NCI-H1048 (cell line): ENCODE measurements around the gene TRIM50.
"Not testable (repeated sequence)": the region's sequence is repeated elsewhere in the genome, so short reads cannot be mapped to it uniquely, and the experiment has no call there.

ENCODE experiments used
- DNase-seq: peaks from one replicate; lab custom pipeline; 2025; lab: John Stamatoyannopoulos, UW

The TRIM50 gene

DNA sequence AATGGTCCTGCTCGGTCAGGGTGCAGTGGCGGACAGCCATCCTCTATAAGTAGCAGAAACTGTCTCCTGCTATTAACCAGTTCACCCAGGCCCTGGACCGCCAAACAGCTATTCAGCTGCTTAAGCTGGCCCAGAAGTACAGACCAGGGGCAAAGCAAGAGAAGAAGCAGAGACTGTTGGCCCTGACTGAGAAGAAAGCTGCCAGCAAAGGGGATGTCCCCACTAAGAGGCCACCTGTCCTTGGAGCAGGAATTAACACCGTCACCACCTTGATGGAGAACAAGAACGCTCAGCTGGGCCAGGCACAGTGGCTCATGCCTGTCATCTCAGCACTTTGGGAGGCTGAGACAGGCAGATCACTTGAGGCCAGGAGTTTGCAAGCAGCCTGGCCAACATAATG lies 13.6 kb downstream of the TRIM50 start:
- no peak for DNase-seq

DNA sequence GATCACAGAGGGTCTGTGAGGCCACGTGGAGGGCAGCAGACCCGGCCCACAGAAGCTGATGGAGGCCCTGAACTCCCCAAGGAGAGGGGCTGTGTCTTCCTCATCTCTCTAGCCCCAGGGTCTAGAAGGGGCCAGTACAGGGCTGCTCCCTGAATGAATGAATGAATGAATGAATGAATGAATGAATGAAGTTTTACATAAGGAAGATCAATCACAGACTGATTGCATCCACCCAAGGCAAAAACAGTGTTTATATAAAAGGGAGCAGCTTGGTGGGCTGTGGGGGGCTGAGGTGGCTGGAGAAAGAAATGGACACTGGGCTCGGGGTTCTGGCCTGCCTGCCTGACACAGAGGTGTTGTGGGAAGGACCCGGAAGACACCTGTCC lies 14.4 kb downstream of the TRIM50 start:
- DNase-seq, result no peak

GRCh38 chr7:73312831-73313520 lies 14.9 kb downstream of the TRIM50 start:
- no peak for DNase-seq

GRCh38 chr7:73311421-73311820 lies 16.5 kb downstream of the TRIM50 start:
- not testable (repeated sequence) for DNase-seq

- peak; percentile 42 for DNase-seq
Measured at GRCh38 chr7:73308665-73309214, 19.1 kb downstream of the TRIM50 start, which contains the start of gene NSUN5. Gene NSUN5, minus strand, starts transcription at chr7:73308826. Its CDS starts 36 bp downstream, at chr7:73308790.

GRCh38 chr7:73308074-73308664 lies 19.7 kb downstream of the TRIM50 start:
- DNase-seq, result no peak

DNA sequence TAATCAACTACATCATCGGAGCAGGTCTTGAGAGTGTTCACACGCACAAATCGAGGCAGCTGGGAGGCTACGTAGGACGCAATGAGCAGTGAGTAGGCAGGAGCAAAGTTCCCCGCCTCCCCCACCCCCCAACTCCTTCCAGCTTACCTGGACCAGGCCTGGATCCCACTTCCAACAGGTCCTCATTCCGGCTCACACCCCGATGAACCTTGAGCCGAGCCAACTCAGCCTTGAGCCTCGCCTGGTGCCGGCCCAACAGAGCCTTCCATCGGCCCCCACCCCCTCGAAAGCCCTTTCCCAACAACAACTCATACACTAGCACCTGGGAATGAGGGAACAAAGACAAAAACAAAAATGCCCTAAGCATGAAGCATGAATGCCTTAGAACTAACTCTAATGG lies 20.4 kb downstream of the TRIM50 start:
- DNase-seq, result no peak

GRCh38 chr7:73304612-73305387 lies 23.1 kb downstream of the TRIM50 start:
- not testable (repeated sequence) for DNase-seq

DNA sequence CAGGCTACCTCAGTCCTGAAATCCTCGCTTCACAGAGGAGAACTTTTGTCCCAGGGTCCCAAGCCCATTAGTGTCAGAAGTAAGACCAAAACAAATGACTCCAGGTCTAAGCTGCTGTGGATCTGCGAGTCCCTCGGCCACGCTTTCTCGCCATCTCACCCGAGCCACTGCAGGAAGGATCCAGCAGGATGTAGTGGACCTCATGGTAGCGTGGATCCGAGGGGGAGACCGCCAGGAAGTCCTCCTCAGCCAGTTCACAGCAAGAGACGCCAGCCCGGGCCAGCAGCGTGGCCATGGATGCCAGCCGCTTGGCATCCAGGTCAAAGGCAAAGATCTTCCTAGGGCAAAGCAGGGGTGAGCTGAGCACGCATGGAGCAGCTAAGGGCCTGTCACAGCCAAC lies 23.8 kb downstream of the TRIM50 start:
- DNase-seq, result no peak

- DNase-seq, result no peak
Measured at GRCh38 chr7:73303546-73303945, 24.3 kb downstream of the TRIM50 start.

GRCh38 chr7:73302846-73303245 lies 25.0 kb downstream of the TRIM50 start:
- not testable (repeated sequence) for DNase-seq

- not testable (repeated sequence) for DNase-seq
Measured at GRCh38 chr7:73301108-73301507, 26.8 kb downstream of the TRIM50 start.

- DNase-seq, result not testable (repeated sequence)
Measured at GRCh38 chr7:73299812-73300211, 28.1 kb downstream of the TRIM50 start.

GRCh38 chr7:73297706-73298105 lies 30.2 kb downstream of the TRIM50 start:
- DNase-seq, result not testable (repeated sequence)

DNA sequence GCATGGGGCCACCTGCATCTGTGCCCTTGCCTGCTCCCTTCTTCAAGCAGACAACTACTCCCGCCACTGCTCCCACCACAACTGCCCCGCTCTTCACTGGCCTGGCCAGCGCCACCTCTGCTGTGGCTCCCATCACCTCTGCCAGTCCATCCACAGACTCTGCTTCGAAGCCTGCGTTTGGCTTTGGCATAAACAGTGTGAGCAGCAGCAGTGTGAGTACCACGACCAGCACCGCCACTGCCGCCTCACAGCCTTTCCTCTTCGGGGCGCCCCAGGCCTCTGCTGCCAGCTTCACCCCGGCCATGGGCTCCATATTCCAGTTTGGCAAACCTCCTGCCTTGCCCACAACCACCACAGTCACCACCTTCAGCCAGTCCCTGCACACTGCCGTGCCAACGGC lies 30.6 kb downstream of the TRIM50 start:
- not testable (repeated sequence) for DNase-seq

- not testable (repeated sequence) for DNase-seq
Measured at GRCh38 chr7:73277210-73277609, 50.7 kb downstream of the TRIM50 start.

GRCh38 chr7:73267813-73268212 lies 60.1 kb downstream of the TRIM50 start:
- not testable (repeated sequence) for DNase-seq

DNA sequence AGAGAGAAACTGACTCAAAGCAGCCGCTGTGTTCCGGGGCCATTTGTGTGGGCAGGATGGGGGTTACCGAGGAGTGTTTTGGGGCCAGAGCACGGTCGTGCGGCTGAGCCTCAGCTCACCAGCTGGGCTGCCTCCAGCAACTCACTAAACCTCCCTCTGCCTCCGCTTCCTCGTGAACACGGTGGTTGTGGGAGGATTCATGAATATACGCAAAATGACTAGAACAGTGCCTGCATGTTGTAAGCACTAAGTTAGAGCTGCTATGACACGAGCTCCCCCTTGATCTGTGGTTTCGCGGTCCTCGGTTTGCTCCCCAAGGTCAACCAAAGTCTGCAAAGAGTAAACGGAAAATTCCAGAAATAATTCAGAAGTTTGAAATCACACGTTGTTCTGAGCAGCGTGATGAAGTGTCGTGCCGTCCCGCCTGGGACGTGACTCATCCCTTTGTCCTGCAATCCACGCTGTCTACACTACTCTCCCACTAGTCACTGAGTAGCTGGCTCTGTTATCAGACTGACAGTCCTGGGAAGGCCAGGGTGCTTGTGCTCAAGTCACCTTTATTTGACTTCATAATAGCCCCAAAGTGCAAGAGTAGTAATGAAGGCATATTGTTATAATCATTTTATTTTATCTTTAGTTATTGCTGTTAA lies 61.0 kb downstream of the TRIM50 start:
- DNase-seq, result not testable (repeated sequence)
